HepG2 (cell line): ENCODE measurements around the gene NAALADL1. TPM values are rescaled to one million over a fixed set of nuclear protein-coding genes. Genes with fewer than 3 reads are reported as not detected.
A peak's percentile ranks its signal among the peaks of the same experiment; 100 is the strongest.

ENCODE experiments used
- GATAD1 ChIP-seq: IDR thresholded peaks from 2 replicates; pipeline ENCODE4 v1.6.1; 2016; ENCODE audit warnings: missing genetic modification reagents, missing compliant biosample characterization
- JUNB ChIP-seq: sonication (generic); formaldehyde crosslinking; IDR thresholded peaks from 2 replicates; pipeline ENCODE4 v1.8.0; 2022; ENCODE audit warnings: missing genetic modification reagents, mild to moderate bottlenecking, borderline replicate concordance
- MAX ChIP-seq: IDR thresholded peaks from 2 replicates; pipeline ENCODE4 v1.6.1; 2012; ENCODE audit warnings: inconsistent platforms
- MLX ChIP-seq: IDR thresholded peaks from 2 replicates; pipeline ENCODE4 v1.6.1; 2016
- PTBP1 ChIP-seq: fragments of 200-400 bp; formaldehyde crosslinking; IDR thresholded peaks from 2 replicates; pipeline ENCODE4 v1.6.1; 2018; ENCODE audit warnings: low read length, low read depth; ENCODE audit not compliant: poor library complexity, severe bottlenecking
- RBM22 ChIP-seq: fragments of 200-400 bp; formaldehyde crosslinking; optimal IDR thresholded peaks from 2 replicates; pipeline ENCODE3; 2017; ENCODE audit warnings: mild to moderate bottlenecking, low read length, moderate library complexity
- SRSF4 ChIP-seq: fragments of 200-400 bp; formaldehyde crosslinking; IDR thresholded peaks from one replicate; pipeline ENCODE4 v1.6.1; 2018; ENCODE audit warnings: mild to moderate bottlenecking, low read depth, low read length, moderate library complexity; ENCODE audit not compliant: poor library complexity, severe bottlenecking
- ZKSCAN5 ChIP-seq: sonication (generic); formaldehyde crosslinking; IDR thresholded peaks from 2 replicates; pipeline ENCODE4 v1.5.1; 2020; ENCODE audit warnings: mild to moderate bottlenecking, missing genetic modification reagents
- ZNF121 ChIP-seq: sonication (generic); formaldehyde crosslinking; IDR thresholded peaks from 2 replicates; pipeline ENCODE4 v1.5.0; 2020; ENCODE audit warnings: mild to moderate bottlenecking, missing genetic modification reagents
- ZNF30 ChIP-seq: sonication (generic); formaldehyde crosslinking; IDR thresholded peaks from 2 replicates; pipeline ENCODE4 v1.5.0; 2020; ENCODE audit warnings: mild to moderate bottlenecking, missing genetic modification reagents
- ZNF556 ChIP-seq: sonication (generic); formaldehyde crosslinking; IDR thresholded peaks from 2 replicates; pipeline ENCODE4 v1.4.0; 2020; ENCODE audit warnings: mild to moderate bottlenecking, missing genetic modification reagents, borderline replicate concordance
- ZNF614 ChIP-seq: IDR thresholded peaks from 2 replicates; pipeline ENCODE4 v1.6.1; 2018; ENCODE audit warnings: missing biosample characterization, missing genetic modification reagents, inconsistent platforms, borderline replicate concordance
- ZNF616 ChIP-seq: sonication (generic); formaldehyde crosslinking; IDR thresholded peaks from 2 replicates; pipeline ENCODE4 v1.5.0; 2020; ENCODE audit warnings: low read depth, mild to moderate bottlenecking, missing genetic modification reagents
- ZNF619 ChIP-seq: sonication (generic); formaldehyde crosslinking; IDR thresholded peaks from 2 replicates; pipeline ENCODE4 v1.4.0; 2020; ENCODE audit warnings: mild to moderate bottlenecking, missing genetic modification reagents
- ZNF747 ChIP-seq: sonication (generic); formaldehyde crosslinking; IDR thresholded peaks from 2 replicates; pipeline ENCODE4 v1.8.1; 2023; ENCODE audit warnings: missing genetic modification reagents, mild to moderate bottlenecking, borderline replicate concordance
- polyA plus RNA-seq, 8 experiments: library from polyadenylated mRNA; depleted of rRNA in 3 of 8; stranded (reverse) in 7 of 8; unstranded in 1 of 8; fragments of >200 nt; fragmentation: Illumina TruSeq in 4 of 8; extraction: Trizol in 4 of 8; gene quantifications; 2 replicates each; pipeline versions ENCODE4 v1.2.1 to v1.2.3, GENCODE V29; 2011 to 2016; ENCODE audit warnings: low read depth in 4 of 8, missing spikeins in 1 of 8, mixed read lengths in 1 of 8; ENCODE audit not compliant: insufficient read depth in 1 of 8
- total RNA-seq, 5 experiments: library from RNA; depleted of rRNA; stranded (reverse); fragments of >200 nt; fragmentation: Illumina TruSeq; extraction: Trizol; gene quantifications; 2 replicates each; pipeline ENCODE4 v1.2.3, GENCODE V29; 2016; ENCODE audit warnings: low read depth in 1 of 5
- TF ChIP-seq, protein P1 (sequence below): sonication (generic); formaldehyde crosslinking; IDR thresholded peaks from 2 replicates; pipeline ENCODE4 v1.4.0; 2020; ENCODE audit warnings: mild to moderate bottlenecking, missing genetic modification reagents
- TF ChIP-seq, protein P2 (sequence below): sonication (generic); formaldehyde crosslinking; IDR thresholded peaks from 2 replicates; pipeline ENCODE4 v1.4.0; 2020; ENCODE audit warnings: low read depth, missing genetic modification reagents
- TF ChIP-seq, protein P3 (sequence below): IDR thresholded peaks from 2 replicates; pipeline ENCODE4 v1.6.1; 2016; ENCODE audit warnings: control low read depth
- TF ChIP-seq, protein P4 (sequence below): sonication (generic); IDR thresholded peaks from 2 replicates; pipeline ENCODE4 v1.6.1; 2016; ENCODE audit warnings: low read depth, borderline replicate concordance

NAALADL1 gene
- total and polyA plus RNA-seq, 2 of the 13 experiments (the other 11 are each of a cell fraction or from before 2014, with no cell fraction given) = 9.3 to 33.9 TPM

DNA sequence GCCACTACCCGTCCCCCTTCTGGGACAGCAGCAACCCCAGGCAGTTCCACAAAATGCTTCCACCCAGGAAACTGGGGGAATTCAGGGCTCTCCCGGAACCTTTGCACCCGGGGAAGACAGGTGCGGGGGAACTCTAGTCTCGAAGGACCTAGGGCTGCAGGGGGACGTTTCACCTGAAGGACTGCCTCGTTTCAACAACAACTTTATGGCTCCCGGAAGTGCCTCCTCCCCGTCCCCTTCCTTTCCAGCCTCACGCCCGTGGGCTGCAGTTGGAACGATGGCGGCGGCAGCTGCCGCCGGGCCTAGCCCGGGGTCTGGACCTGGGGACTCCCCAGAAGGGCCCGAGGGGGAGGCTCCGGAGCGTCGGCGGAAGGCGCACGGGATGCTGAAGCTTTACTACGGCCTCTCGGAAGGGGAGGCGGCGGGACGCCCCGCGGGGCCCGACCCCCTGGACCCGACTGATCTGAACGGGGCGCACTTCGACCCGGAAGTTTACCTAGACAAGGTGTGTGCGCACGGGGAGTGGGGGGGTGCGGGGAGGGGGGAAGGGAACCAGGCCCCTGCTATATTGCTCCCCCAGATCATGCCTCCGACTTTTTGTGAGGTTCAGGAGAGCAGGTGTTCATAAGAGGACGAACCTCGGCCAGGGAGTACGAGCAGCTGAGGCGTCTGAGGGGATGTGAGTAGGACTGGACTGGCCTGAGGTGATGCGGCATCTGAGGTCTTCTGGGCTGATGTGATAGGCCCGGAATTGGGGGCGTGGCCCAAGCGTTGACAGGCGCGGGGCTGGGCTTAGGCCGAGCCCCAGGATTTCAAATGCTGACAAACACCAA is 37.8 kb upstream of the NAALADL1 start, which contains the start of gene VPS51 (continued):
- TF ChIP-seq JUNB (CRISPR knock-in tag) = no peak
- peak; percentile 64 for TF ChIP-seq PTBP1
- peak; percentile 26 for TF ChIP-seq RBM22
- TF ChIP-seq, protein P1, sequence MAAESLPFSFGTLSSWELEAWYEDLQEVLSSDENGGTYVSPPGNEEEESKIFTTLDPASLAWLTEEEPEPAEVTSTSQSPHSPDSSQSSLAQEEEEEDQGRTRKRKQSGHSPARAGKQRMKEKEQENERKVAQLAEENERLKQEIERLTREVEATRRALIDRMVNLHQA = peak; percentile 56; the same call in 1 of the 2 replicates
- TF ChIP-seq ZKSCAN5 (CRISPR knock-in tag) = no peak
- no peak for TF ChIP-seq SRSF4
- peak; percentile 52; the same call in 1 of the 2 replicates for TF ChIP-seq ZNF121 (CRISPR knock-in tag)
- peak; percentile 85 for TF ChIP-seq ZNF616 (CRISPR knock-in tag)
- TF ChIP-seq, protein P2, sequence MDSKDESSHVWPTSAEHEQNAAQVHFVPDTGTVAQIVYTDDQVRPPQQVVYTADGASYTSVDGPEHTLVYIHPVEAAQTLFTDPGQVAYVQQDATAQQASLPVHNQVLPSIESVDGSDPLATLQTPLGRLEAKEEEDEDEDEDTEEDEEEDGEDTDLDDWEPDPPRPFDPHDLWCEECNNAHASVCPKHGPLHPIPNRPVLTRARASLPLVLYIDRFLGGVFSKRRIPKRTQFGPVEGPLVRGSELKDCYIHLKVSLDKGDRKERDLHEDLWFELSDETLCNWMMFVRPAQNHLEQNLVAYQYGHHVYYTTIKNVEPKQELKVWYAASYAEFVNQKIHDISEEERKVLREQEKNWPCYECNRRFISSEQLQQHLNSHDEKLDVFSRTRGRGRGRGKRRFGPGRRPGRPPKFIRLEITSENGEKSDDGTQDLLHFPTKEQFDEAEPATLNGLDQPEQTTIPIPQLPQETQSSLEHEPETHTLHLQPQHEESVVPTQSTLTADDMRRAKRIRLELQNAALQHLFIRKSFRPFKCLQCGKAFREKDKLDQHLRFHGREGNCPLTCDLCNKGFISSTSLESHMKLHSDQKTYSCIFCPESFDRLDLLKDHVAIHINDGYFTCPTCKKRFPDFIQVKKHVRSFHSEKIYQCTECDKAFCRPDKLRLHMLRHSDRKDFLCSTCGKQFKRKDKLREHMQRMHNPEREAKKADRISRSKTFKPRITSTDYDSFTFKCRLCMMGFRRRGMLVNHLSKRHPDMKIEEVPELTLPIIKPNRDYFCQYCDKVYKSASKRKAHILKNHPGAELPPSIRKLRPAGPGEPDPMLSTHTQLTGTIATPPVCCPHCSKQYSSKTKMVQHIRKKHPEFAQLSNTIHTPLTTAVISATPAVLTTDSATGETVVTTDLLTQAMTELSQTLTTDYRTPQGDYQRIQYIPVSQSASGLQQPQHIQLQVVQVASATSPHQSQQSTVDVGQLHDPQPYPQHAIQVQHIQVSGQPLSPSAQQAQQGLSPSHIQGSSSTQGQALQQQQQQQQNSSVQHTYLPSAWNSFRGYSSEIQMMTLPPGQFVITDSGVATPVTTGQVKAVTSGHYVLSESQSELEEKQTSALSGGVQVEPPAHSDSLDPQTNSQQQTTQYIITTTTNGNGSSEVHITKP = peak; percentile 48; the same call in 1 of the 2 replicates
- TF ChIP-seq MAX = peak; percentile 81
- TF ChIP-seq, protein P3, sequence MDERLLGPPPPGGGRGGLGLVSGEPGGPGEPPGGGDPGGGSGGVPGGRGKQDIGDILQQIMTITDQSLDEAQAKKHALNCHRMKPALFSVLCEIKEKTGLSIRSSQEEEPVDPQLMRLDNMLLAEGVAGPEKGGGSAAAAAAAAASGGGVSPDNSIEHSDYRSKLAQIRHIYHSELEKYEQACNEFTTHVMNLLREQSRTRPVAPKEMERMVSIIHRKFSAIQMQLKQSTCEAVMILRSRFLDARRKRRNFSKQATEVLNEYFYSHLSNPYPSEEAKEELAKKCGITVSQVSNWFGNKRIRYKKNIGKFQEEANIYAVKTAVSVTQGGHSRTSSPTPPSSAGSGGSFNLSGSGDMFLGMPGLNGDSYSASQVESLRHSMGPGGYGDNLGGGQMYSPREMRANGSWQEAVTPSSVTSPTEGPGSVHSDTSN (CRISPR knock-in tag) = no peak
- TF ChIP-seq ZNF747 = peak; percentile 95
- no peak; the same call in 1 of the 2 replicates for TF ChIP-seq ZNF619 (CRISPR knock-in tag)
- no peak for TF ChIP-seq ZNF30 (CRISPR knock-in tag)
- TF ChIP-seq, protein P4, sequence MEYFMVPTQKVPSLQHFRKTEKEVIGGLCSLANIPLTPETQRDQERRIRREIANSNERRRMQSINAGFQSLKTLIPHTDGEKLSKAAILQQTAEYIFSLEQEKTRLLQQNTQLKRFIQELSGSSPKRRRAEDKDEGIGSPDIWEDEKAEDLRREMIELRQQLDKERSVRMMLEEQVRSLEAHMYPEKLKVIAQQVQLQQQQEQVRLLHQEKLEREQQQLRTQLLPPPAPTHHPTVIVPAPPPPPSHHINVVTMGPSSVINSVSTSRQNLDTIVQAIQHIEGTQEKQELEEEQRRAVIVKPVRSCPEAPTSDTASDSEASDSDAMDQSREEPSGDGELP = 0 out of 2 replicates have a peak, but pooled peaks have one; percentile 17
- TF ChIP-seq ZNF556 (CRISPR knock-in tag) = peak; percentile 86; the same call in 1 of the 2 replicates
- TF ChIP-seq ZNF614 (CRISPR knock-in tag) = 0 out of 2 replicates have a peak, but pooled peaks have one; percentile 80
- peak; percentile 97 for TF ChIP-seq GATAD1 (CRISPR knock-in tag)
- TF ChIP-seq MLX (CRISPR knock-in tag) = peak; percentile 37; the same call in 1 of the 2 replicates
